ENCODE measurements around the gene TSPAN4.

The TSPAN4 gene

DNA sequence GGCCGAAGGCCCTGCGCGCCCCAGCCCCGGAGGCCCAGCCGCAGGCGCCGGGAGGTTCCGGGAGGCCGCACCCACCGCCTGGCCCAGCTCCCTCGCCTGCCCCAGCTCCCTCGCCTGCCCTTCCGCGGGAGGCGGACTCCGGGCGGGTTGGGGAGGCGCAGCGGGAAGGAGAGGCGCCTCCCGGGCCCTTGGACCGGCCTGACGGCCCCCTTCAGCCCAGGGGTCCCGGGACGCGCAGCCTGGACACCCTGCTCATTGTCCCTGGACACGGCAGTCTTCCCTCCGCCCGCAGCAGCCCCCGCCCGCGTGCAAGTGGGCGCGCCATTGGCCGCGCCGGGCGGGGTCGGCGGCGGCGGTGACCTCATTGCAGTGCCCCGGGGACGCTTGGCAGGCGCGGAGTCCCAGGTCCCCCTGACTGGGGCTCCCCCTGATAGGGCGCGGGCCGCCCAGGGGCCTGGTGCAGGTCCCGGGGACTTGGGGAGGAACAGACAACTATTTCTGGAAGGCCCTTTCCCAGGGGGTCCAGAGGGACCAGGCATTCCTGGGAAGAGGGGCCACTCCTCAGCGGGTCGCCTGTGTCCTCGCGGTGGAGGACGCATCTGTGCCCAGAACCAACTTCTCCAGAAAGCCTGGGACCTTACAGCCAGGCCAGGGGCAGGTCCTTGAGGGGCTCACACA lies 9.4 kb upstream of the TSPAN4 start:
- intact Hi-C loops (cut with DNase I) = no loop called here
- no peak for DNase-seq

DNA sequence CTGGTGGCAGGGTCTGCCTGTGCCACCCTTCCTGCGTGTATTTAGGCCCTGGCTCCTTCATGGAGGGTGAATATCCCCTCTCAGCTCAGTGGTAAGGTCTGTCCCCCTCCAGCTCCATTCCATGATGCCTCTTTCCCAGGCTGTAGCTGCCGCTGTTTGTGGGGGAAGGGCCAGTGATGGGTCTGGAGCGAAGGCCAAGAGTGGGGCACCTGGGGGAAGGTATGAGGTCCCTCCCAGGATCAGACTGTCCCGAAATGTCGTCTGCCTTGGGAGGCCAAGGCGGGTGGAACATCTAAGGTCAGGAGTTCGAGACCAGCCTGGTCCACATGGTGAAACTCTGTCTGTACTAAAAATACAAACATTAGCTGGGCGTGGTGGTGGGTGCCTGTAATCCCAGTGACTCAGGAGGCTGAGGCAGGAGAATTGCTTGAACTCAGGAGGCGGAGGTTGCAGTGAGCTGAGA lies 8.8 kb upstream of the TSPAN4 start:
- intact Hi-C loops (cut with DNase I) = no loop called here
- no peak for DNase-seq

DNA sequence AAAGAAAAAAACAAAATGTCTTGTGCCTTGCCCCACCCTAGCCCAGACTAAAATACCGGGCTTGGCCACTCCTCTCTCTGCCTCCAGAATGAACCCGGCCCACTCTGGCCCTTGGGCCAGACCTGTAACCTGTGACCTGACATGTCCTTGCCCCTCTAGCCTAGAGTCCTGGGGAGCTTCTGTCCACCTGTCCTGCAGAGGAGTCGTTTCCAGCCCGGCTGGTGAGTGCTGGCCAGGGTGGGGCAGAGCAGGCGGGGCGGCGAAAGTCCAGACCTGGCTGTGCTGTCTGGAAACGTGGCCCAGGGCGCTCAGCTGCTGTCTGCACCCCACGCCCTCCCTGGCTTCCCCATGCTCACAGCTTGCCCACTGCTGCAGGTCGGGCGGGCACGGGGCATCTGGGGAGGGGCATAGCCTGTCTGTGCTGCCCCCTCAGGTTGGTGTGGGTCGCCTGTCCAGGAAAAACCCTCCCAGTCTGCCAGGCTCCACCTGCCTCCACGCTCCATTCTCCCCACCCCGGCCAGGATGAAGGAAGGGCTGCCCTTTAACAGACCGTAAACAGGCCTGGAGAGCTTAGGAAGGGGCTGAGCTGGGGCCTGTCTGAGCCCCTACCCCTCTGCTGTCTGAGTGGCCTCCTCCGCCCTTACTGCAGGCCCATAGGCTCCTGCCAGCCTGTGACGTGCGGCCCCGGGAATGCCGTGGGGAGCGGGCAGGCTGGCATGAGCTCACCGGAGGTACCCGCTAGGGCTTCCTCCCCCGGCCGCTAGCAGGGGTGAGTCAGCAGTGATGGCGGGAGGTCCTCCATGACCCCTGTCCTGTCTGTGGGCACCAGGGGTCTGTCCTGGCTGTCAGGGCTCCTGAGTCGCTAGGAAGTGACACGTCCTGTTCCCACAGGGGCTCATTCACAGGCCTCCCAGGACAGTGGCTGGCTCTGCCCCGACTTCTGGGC lies 8.0 kb upstream of the TSPAN4 start:
- intact Hi-C loops (cut with DNase I) = no loop called here
- peak in 2 of 10 donors; percentile 65 to 92 for DNase-seq

DNA sequence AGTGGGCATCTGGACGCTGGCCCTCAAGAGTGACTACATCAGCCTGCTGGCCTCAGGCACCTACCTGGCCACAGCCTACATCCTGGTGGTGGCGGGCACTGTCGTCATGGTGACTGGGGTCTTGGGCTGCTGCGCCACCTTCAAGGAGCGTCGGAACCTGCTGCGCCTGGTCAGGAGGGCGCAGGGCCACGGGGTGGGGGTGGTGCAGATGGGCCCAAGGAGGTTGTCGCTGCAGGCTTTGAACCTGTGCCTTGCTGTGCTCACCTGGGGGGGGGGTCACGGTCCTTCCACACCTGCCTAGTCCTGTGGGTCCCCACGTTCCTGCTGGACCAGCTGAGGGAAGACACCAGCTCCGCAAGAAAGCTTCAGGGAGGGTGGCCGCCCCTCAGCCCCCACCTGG lies 6.4 kb upstream of the TSPAN4 start:
- intact Hi-C loops (cut with DNase I) = no loop called here
- DNase-seq = no peak

DNA sequence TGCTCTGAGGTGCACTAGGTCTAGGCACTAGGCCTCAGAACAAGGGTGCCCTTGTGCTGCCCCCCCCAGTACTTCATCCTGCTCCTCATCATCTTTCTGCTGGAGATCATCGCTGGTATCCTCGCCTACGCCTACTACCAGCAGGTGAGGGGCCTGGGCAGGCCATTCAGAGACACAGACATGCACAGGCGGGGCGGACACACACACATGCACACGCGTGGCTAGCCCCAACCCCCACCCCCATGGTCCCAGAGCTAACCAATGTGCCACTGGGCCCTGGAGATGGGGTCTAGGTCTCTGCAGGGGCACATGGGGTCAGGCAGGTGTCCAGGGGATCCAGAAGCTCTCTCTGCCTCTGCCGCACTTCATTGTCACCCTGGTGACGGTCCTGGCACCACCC lies 6.0 kb upstream of the TSPAN4 start:
- no peak for DNase-seq
- intact Hi-C loops (cut with DNase I) = no loop called here

DNA sequence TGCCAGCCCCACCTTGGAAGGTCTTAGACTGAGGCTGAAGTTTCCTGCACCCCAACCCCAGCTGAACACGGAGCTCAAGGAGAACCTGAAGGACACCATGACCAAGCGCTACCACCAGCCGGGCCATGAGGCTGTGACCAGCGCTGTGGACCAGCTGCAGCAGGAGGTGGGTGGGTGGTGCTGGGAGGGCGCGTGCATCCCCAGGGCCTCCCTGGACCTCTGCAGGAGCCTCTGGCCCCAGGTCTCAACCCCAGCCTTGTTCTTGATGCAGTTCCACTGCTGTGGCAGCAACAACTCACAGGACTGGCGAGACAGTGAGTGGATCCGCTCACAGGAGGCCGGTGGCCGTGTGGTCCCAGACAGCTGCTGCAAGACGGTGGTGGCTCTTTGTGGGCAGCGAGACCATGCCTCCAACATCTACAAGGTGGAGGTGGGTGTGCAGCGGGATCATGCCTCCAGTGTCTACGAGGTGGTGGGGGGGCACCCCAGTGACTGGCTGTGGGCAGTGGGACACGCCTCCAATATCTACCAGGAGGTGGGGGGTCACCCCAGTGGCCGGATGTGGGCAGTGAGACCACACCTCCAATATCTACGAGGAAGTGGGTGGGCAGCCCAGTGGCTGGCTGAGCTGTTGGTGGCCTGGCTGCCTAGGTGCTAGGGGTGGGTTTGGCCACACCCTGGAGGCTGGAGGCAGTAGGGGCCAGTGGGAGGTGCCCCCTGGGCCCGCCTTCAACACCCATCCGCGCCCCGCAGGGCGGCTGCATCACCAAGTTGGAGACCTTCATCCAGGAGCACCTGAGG lies 5.3 kb upstream of the TSPAN4 start:
- no peak for DNase-seq
- intact Hi-C loops (cut with DNase I) = no loop called here

DNA sequence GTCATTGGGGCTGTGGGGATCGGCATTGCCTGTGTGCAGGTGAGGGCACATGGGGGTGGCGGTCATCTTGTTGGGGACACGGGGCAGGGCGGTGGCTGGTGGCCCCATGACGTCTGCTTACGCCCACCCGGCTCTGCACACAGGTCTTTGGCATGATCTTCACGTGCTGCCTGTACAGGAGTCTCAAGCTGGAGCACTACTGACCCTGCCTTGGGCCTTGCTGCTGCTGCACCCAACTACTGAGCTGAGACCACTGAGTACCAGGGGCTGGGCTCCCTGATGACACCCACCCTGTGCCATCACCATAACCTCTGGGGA lies 4.7 kb upstream of the TSPAN4 start:
- no peak for DNase-seq
- intact Hi-C loops (cut with DNase I) = no loop called here

DNA sequence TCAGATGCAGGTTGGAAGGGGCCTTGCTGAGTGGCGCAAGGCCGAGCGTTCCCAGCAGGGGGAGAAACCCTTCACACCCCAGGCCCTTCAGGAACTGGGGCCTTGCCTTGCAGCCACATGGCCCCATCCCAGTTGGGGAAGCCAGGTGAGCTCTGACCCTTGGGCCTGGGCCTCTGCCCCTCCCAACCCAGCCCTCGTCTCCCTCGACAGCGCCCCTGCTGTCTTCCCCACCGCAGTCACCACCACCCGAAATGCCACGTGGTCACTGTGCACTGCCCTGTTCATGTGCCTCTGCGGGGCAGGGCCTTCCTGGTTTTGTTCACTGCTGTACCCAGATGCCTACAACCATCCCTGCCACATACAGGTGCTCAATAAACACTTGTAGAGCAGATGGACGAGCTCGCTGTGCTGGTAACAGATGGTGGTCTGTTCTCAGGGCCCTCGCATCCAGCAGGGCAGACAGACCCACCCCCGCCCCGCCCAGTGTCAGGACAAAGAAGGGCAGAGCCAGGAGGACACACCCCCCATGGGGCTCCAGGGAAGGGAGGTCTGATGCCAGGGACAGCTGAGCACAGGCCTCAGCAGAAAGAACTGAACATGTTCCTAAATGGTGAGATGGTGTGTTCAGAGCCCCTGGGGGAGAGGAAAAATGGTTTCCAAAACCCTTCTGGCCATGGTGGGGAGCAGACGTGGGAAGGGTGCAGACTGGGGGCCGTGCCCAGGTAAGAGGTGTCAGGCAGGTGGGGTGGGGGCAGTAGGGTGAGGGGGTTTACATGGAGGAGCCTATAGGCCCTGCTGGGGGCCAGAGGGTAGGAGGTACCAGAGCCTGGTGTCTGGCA lies 4.0 kb upstream of the TSPAN4 start:
- intact Hi-C loops (cut with DNase I) = no loop called here
- no peak for DNase-seq

DNA sequence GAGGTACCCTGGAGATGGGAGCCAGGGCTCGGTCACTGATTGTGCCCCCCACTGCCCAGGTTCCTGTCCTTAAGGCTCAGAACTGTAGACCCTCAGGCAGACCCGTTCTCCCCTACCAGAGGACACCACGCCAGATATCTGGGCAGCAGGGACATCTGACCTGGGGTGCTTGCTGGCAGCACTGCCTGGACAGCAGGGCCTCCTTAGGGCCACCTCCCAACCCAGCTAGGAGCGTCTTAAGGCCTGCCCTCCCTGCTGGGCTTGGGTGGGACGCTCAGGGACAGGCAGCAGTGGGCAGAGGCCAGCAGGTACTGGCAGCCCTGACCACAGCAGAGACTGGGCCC lies 3.4 kb upstream of the TSPAN4 start:
- no peak for DNase-seq
- intact Hi-C loops (cut with DNase I) = no loop called here

DNA sequence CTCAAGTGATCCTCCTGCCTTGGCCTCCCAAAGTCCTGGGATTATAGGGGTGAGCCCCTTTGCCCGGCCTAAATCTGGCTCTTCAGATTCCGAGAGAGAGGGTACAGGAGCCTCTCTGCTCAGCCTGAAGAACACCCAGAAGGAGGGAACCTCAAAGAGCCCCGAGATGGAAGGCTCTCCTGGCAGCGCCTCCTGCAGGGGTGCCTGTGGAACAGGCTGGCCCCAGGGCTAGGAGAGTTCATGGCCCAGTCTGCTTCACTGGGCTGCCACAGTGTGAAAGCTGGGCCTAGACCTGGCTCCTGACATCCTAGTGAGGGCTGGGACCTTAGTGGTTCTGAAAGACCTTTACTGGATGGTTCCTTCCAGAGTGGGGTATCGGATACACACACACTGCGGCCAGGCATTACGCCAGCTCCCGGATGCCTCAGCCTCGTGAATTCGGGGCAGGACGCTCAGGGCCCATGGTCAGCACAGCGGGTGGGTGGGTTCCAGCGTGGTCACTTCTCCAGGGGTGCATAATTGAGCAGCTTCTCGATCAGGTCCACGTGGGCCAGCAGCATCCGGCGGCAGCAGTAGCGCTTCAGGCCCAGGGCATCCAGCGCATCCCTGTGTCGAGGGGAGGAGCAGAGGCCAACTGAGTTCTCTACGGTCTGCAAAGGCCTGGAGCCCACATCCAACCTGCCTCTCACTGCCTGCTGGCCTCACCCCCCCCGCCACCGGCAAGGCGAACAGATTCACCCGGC lies 2.6 kb upstream of the TSPAN4 start:
- DNase-seq = no peak
- intact Hi-C loops (cut with DNase I) = loop anchor here (10.0 kb wide), 1 partner anchor 135 kb away; no protein-coding TSS in a partner anchor

DNA sequence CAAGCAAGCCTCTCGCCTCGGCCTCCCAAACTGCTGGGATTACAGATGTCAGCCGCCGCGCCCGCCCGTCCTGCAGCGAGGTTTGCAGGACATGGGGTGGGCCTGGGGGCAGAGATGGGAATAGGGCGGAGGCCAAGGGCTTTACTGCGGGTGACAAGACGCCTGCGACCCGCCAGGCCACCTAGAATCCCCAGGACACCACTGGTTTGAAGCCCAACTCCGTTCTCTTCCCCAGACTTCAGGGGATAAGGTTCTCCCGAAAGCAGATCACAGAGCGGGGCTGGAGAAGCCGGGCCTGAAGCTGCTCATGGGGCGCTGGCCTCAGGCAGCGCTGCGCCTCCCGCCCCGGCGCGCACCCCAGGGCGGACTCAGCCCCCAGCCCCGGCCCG lies 677 bp upstream of the TSPAN4 start:
- no peak for DNase-seq
- intact Hi-C loops (cut with DNase I) = loop anchor here (10.0 kb wide), 1 partner anchor 133 kb away; no protein-coding TSS in a partner anchor

DNA sequence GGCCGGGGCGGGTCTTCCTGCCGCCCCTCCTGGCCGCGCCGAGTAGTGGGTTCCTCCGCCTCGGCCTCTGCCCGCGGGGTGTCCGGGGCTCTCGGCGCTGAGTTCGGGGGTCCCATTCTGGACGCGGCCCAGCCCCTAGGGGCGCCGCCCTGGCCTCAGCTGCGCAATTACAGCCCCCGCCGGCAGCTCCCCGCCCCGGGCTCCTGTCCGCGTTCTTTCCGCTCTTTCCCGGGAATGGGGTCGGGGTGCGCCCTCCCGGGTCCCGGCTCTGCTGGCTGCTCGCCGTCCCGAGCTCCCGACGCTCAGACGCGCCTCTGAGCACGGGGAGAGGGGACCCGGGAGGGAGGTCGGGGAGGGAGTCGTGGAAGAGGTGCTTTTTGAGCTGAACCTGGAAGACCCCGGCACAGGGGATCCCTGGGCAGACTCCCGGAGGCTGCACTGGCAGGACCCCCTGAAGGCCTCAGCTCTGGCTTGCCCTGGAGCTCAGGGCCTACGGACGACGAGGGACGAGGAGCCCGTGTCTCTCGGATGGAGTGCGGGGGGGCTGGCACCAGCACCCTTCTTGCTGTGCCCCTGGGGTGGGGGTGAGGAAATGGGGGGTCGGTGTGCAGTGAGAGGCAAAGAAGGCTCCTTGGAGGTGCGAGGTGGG lies 558 bp downstream of the TSPAN4 start:
- no peak for DNase-seq
- intact Hi-C loops (cut with DNase I) = loop anchor here (10.0 kb wide), 1 partner anchor 132 kb away; no protein-coding TSS in a partner anchor

DNA sequence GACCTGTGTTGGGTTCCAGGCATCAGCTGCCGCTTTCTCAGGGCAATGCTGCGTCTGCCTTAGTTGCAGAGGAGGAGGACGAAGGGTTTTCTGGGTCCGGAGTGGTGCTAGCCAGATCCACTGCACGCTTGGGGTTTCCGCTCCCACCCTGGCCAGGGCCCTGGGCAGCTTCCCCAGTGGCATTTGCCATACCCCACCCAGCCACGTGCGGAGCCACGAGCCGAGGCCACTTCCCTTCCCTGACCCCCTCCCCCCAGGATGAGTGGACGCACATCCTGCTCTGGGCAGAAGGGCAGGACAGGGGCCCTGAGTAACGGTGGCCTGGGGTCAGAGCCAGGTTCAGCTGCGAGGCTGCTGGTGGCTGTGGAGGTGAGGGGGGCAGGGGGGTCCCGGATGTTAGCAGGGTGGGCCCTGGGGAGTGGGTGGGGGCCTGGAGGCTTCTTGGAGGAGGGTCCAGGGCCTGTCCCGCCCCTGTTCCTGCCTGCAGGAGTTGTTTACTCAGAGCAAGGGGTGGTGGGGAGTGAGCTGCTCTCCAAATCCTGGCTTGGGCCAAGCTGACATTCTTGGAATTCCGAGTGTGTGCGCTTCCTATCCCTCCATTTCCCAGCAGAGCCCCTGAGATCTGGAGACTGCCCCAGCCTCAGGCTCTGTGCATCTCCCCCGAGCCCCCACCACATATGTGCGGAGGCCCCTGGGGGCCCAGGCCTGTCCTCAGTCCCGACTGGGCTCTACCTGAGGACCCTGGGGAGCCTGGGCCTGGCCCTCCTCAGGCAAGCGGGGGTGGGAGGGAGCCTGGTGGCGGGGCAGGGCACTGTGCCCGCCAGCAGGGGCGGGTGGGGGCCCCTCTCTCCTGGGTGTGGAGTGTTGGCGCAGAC lies 1.4 kb downstream of the TSPAN4 start:
- intact Hi-C loops (cut with DNase I) = loop anchor here (10.0 kb wide), 1 partner anchor 131 kb away; no protein-coding TSS in a partner anchor
- peak in 1 of 10 donors; percentile 90 for DNase-seq

DNA sequence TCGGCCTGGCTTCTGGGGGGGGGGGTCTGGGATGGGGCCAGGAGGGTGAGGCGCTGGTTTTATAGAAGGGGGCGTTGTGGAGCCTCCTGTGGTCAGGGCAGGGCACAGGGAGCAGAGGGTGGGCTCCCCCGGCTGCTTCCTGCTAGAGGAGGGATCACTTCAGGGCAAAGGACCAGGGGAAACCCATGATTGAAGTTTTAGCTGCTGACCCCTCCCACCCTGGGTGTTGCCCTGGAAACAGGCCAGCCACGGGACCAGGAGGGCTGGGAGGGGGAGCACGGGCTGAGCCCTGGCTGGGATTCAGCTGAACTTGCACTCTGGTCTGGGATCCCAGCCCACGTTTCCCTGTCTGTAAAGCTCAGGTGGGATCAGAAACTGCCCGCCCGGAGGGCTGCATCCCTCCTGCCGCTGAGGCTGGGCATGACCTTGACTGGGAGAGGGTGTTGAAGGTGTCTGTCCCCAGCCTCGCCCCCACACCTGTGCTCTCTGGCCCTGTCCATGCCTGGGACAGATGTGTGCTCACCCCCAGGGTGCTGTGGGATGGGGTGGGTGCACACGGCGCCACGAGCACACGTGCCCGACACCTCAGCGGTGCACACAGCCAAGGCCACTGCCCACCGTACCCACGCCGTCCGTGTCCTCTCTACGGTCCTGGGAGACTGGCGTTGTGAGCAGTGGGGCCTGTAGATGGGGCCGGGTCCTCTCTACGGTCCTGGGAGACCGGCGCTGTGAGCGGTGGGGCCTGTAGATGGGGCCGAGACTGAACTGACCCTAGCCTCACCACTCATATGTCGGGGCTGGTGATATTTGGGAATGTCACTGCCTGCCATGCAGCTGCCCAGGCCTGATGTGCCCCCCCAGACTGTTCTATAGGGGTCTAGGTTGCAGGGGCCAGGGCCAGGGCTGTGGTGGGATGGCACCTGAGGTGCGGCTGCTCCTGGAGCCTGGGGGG lies 2.3 kb downstream of the TSPAN4 start:
- intact Hi-C loops (cut with DNase I) = loop anchor here (10.0 kb wide), 1 partner anchor 130 kb away; no protein-coding TSS in a partner anchor
- no peak for DNase-seq

DNA sequence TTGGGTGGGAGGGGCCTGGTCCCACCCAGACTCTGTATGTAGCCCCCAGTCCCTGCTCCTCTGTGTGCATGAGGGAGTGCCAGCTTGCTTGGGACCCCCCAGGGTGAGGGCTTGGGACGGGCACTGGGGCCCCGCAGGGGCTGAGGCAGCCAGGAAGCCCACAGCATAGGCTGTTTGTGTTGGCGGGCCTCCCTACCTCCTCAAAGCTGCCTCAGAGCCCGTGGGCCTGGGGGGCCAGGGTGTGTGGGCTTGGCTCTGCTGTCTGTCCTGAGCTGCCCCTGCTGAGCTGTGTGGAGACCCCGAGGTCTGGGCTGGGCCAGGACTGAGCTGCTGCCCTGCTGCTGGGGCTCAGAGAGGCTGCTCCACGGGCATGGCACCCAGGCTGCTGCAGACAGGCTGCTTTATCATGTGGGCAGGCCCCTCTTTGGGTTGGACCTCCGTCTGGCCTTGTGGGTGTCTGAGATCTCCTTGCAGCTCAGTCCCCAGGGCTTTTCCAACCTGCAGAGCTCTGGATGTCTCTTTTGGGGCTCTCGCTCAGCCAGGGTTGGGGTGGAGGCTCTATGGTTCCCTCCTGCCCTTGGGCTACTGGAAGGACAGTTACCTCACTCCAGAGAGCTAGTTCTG lies 3.3 kb downstream of the TSPAN4 start:
- intact Hi-C loops (cut with DNase I) = loop anchor here (10.0 kb wide), 1 partner anchor 129 kb away; no protein-coding TSS in a partner anchor

DNA sequence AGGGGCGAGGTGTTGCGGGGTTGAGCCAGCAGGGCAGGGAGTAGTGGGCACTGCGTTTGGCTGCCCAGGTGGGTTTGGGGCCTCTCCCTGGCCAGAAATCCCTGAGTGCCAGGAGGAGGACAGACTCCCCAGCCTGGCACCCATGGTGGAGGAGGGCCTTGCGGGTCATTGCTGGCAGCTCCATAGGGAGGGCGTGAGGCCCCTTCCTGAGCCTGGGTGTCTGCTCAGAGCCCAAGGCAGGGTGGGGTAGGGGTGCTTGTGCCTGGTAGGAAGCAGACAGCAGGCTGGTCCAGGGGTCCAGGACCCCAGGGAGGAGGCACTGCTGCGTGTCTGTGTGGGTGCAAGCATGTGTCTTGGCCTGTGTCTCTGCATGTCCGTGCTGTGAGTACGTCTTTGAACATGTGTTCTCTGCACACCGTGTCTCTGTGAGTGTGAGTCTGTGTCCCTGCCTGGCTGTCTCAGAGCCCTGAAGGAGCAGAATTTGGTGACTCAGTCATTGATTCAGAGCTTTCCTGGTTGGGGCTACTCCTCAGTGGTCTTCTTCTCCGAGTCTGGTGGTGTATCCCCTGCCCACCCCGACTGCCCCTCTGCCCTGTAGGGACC lies 3.9 kb downstream of the TSPAN4 start:
- intact Hi-C loops (cut with DNase I) = loop anchor here (10.0 kb wide), 1 partner anchor 128 kb away; no protein-coding TSS in a partner anchor
- DNase-seq = no peak

More for the DNA sequence above, 3.3 kb downstream of the TSPAN4 start:
- DNase-seq = no peak
